HepG2 (cell line): ENCODE measurements around the gene METTL26. TPM values are rescaled to one million over a fixed set of nuclear protein-coding genes. Genes with fewer than 3 reads are reported as not detected.

ENCODE experiments used
- ARID3A ChIP-seq: IDR thresholded peaks from 2 replicates; pipeline ENCODE4 v1.6.1; 2012; ENCODE audit warnings: low read depth, low read length, improper control_type of control experiment
- BORCS8-MEF2B ChIP-seq: sonication (generic); formaldehyde crosslinking; IDR thresholded peaks from 2 replicates; pipeline ENCODE4 v1.8.0; 2022; ENCODE audit warnings: mild to moderate bottlenecking, missing genetic modification reagents
- CEBPZ ChIP-seq: IDR thresholded peaks from 2 replicates; pipeline ENCODE4 v1.6.1; 2012; ENCODE audit warnings: low read length, improper control_type of control experiment
- ELF1 ChIP-seq: sonication (generic); formaldehyde crosslinking; IDR thresholded peaks from 2 replicates; pipeline ENCODE4 v1.4.0; 2020; ENCODE audit warnings: missing genetic modification reagents
- ELF4 ChIP-seq: sonication (generic); formaldehyde crosslinking; IDR thresholded peaks from 2 replicates; pipeline ENCODE4 v1.5.0; 2020; ENCODE audit warnings: missing genetic modification reagents, mild to moderate bottlenecking, moderate library complexity, borderline replicate concordance
- GATA4 ChIP-seq: sonication (generic); IDR thresholded peaks from 2 replicates; pipeline ENCODE4 v1.6.1; 2016; ENCODE audit warnings: antibody characterized with exemption, low read depth, borderline replicate concordance
- HOMEZ ChIP-seq: IDR thresholded peaks from 2 replicates; pipeline ENCODE4 v1.6.1; 2016; ENCODE audit warnings: low read depth
- HOXA5 ChIP-seq: sonication (generic); formaldehyde crosslinking; IDR thresholded peaks from 2 replicates; pipeline ENCODE4 v1.4.0; 2020; ENCODE audit warnings: missing genetic modification reagents
- LBX2 ChIP-seq: sonication (generic); formaldehyde crosslinking; IDR thresholded peaks from 2 replicates; pipeline ENCODE4 v1.5.0; 2020; ENCODE audit warnings: missing genetic modification reagents, mild to moderate bottlenecking, borderline replicate concordance
- MXD4 ChIP-seq: IDR thresholded peaks from 2 replicates; pipeline ENCODE4 v1.6.1; 2016; ENCODE audit warnings: mild to moderate bottlenecking, missing biosample characterization, missing genetic modification reagents
- NCOA2 ChIP-seq: sonication (generic); formaldehyde crosslinking; IDR thresholded peaks from 2 replicates; pipeline ENCODE4 v1.8.0; 2022; ENCODE audit warnings: inconsistent platforms
- NR1H2 ChIP-seq: sonication (generic); formaldehyde crosslinking; IDR thresholded peaks from 2 replicates; pipeline ENCODE4 v1.8.1; 2022; ENCODE audit warnings: low read depth, missing genetic modification reagents, borderline replicate concordance
- PAX8 ChIP-seq: sonication (generic); formaldehyde crosslinking; IDR thresholded peaks from 2 replicates; pipeline ENCODE4 v1.8.0; 2022; ENCODE audit warnings: mild to moderate bottlenecking, missing genetic modification reagents, borderline replicate concordance
- SATB2 ChIP-seq: sonication (generic); formaldehyde crosslinking; IDR thresholded peaks from 2 replicates; pipeline ENCODE4 v1.5.0; 2020; ENCODE audit warnings: missing genetic modification reagents
- SUZ12 ChIP-seq: fragments of 150-350 bp; IDR thresholded peaks from 2 replicates; pipeline ENCODE4 v1.6.1; 2014; ENCODE audit warnings: low read depth, low read length
- TRAFD1 ChIP-seq: sonication (generic); formaldehyde crosslinking; IDR thresholded peaks from 2 replicates; pipeline ENCODE4 v1.5.1; 2020; ENCODE audit warnings: missing genetic modification reagents, mild to moderate bottlenecking, borderline replicate concordance
- U2AF2 ChIP-seq: fragments of 200-400 bp; formaldehyde crosslinking; IDR thresholded peaks from 2 replicates; pipeline ENCODE4 v1.6.1; 2017; ENCODE audit warnings: low read depth, mild to moderate bottlenecking, low read length
- YY1 ChIP-seq: IDR thresholded peaks from 2 replicates; pipeline ENCODE4 v1.6.1; 2011; ENCODE audit warnings: low read length, low read depth, moderate library complexity, mild to moderate bottlenecking; ENCODE audit not compliant: insufficient read depth, insufficient replicate concordance
- ZNF431 ChIP-seq: sonication (generic); formaldehyde crosslinking; IDR thresholded peaks from 2 replicates; pipeline ENCODE4 v1.9.0; 2022; ENCODE audit warnings: missing genetic modification reagents, low read depth, mild to moderate bottlenecking, borderline replicate concordance
- ZNF629 ChIP-seq: sonication (generic); formaldehyde crosslinking; conservative IDR thresholded peaks from 2 replicates; pipeline ENCODE4 v1.5.0; 2020; ENCODE audit warnings: missing genetic modification reagents
- polyA plus RNA-seq, 8 experiments: library from polyadenylated mRNA; depleted of rRNA in 3 of 8; stranded (reverse) in 7 of 8; unstranded in 1 of 8; fragments of >200 nt; fragmentation: Illumina TruSeq in 4 of 8; extraction: Trizol in 4 of 8; gene quantifications; 2 replicates each; pipeline versions ENCODE4 v1.2.1 to v1.2.3, GENCODE V29; 2011 to 2016; ENCODE audit warnings: low read depth in 4 of 8, missing spikeins in 1 of 8, mixed read lengths in 1 of 8; ENCODE audit not compliant: insufficient read depth in 1 of 8
- total RNA-seq, 5 experiments: library from RNA; depleted of rRNA; stranded (reverse); fragments of >200 nt; fragmentation: Illumina TruSeq; extraction: Trizol; gene quantifications; 2 replicates each; pipeline ENCODE4 v1.2.3, GENCODE V29; 2016; ENCODE audit warnings: low read depth in 1 of 5

METTL26 gene
- total and polyA plus RNA-seq, 2 of the 13 experiments (the other 11 are each of a cell fraction or from before 2014, with no cell fraction given), result 65.5 to 70.1 TPM

GRCh38 chr16:610513-611381, 25.4 kb downstream of the METTL26 start (continued):
- TF ChIP-seq HOMEZ (CRISPR knock-in tag) (no peak), ARID3A (no peak), SATB2 (CRISPR knock-in tag) (no peak), CEBPZ (no peak), GATA4 (no peak), ZNF431 (CRISPR knock-in tag) (no peak), BORCS8-MEF2B (CRISPR knock-in tag) (no peak), SUZ12 (no peak), ZNF629 (CRISPR knock-in tag) (no peak), LBX2 (CRISPR knock-in tag) (no peak), ELF4 (CRISPR knock-in tag) (no peak), HOXA5 (CRISPR knock-in tag) (no peak), YY1 (peak; percentile 74), MXD4 (no peak), PAX8 (CRISPR knock-in tag) (no peak), U2AF2 (no peak), ELF1 (CRISPR knock-in tag) (no peak), NCOA2 (CRISPR knock-in tag) (no peak), TRAFD1 (no peak), NR1H2 (CRISPR knock-in tag) (no peak)
